Midbrain (tissue), 1 donor: ENCODE results near the gene RTN3.
A peak's percentile ranks its signal among the peaks of the same experiment; 100 is the strongest.
"Not testable (repeated sequence)": the region's sequence is repeated elsewhere in the genome, so short reads cannot be mapped to it uniquely, and the experiment has no call there.

Experiments
- DNase-seq: peaks from one replicate; lab custom pipeline; 2025; lab: John Stamatoyannopoulos, UW

Gene RTN3

DNA sequence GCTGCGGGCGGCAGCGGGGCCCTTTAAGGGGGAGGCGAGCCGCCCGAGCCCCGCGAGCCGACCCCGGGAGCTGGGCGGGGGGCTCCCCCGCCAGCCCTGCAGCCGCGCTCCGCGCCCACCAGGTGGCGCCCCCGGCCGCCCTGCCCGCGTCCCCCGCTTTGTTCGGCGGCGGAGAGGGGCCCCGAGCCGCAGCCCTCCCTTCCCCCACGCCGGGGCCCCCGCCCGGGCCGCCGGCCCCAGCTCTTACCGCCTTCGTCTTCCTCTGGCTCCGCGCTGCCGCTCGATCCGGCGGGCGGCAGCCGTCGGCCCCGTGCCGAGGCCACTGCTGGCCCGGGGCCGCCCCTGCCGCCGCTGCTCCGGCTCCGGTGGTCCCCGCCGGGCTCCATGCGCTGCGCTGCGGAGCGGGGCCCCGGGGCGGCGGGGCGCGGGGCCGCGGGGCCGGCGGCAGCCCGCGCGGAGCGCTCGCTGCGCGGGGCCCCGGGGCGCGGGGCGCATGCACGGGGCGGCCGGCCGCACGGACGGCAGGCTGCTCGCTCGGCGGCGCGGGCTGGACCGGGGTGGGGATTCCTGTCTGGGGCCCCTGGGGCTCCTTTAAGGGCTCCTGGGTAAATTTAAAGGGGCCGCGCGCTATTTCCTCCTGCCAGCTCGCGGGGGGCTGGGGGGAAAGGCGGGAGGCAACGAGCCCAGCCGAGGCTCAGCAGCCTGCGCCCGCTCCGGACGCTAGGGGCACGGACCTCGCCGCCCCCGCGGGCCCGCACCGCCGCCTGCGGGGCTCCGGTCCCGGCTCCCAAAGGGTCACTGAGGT, 87.1 kb downstream of the RTN3 start, which contains the start of gene ZFTA:
Gene ZFTA, minus strand, starts transcription at position 539 of the 805 bp plus-strand sequence. Its CDS starts 153 bp downstream, at position 386.
- DNase-seq = peak; percentile 43

DNA sequence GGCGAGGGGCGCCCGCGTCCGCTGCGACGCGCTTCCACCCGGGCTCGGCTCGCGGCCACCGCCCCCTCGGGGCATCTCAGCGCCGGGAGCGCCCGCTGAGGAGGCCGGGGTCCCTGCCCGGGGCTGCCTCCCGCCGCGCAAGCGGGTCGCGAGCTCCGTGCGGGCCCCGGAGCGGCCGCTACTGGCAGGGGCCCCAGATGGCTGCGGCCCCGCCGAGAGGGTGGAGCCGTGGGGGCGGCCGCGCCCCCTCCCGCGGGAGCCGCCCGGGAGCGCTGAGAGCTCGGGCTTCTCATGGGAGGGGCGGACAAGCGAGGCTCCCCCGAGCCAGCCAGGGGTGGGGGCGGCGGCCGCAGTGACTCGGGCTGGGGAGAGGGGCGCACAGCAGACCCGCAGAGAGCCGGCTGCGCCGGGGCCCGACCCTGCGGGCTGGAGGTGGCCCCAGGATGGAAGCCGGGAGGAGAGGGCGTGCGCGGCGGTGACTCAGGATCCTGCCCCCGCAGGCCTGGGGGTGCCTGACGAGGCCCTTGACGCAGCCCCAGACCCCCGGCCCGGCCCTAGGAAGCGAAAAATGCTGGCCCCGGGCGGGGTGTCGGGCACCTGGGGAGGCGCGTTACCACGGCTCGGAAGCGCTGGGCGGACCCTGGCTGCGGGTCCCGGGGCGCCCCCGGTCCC, 87.9 kb downstream of the RTN3 start:
- DNase-seq = no peak

DNA sequence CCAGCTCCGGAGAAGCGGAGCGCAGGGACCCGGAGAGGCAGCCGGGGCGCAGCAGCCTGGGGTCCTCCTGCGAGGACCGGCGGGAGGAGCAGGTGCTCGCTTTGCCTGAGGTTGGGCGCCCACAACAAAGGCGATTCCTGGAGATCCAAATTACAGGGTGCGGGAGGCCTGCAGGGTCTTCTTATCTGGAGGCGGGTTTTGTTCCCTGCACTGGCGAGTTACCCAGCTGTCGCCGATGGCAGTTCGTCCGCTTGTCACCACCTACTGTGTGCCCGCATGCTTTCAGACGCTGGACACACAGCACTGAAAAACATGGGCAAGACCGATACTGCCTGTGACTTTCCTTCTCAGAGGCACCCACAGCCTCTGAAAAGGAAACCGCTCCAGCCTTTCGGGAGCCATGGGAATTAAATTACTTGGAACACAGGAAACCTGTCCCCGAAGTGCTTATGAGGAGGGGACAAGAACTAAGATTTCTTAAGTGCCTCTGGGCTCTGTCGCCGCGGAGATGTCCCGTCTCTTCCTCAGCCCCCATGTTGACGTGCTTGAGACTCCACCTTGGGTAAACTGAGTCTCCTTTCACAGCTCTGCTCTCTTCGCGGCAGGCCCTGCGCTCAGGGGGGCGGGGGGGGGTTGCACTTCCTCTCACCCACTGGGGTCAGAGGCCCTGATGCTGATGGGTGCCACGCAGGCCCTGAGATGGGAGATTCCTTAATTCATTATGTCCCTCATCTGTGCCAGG, 88.6 kb downstream of the RTN3 start:
- no peak for DNase-seq

DNA sequence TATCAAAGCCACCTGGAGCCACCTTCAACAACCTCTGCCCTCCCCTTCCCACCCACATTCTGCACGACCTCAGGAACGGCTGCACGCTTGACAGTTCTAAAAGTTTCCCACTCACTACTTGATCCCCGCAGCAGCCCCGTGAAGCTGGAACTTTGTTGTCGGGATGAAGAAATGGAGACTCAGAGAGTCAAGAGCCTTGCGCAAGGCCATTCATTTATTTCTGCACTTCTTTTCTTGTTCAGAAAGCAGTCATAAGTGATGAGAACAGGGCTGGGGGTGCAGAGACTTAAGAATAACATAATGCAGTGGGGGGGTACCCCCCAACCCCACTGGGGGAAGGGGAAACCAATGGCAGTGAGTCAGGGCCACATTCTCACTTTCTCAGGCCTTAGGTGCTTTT, 89.5 kb downstream of the RTN3 start:
- no peak for DNase-seq

DNA sequence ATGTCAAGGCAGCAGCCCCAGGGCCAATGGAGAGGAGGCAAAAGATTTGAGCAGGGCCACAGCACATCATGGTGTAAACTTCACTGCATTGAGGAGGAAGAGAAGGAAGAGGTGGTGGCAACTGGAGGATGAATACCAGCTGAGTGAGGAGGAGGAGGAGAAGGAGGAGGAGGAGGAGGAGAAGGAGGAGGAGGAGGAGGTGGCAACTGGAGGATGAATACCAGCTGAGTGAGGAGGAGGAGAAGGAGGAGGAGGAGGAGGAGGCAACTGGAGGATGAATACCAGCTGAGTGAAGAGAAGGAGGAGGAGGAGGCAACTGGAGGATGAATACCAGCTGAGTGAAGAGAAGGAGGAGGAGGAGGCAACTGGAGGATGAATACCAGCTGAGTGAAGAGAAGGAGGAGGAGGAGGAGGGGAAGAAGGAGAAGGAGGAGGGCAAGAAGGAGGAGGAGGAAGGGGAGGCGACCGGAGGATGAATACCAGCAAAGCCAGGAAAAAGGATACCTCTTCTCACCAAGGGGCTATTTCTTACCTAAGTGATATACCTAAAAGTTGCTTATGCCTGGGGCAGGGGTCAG, 90.5 kb downstream of the RTN3 start:
- not testable (repeated sequence) for DNase-seq

GRCh38 chr11:63775191-63775590, 93.9 kb downstream of the RTN3 start:
- no peak for DNase-seq

- DNase-seq = no peak
These were observed 97.7 kb downstream of the RTN3 start for GRCh38 chr11:63779039-63779438.

DNA sequence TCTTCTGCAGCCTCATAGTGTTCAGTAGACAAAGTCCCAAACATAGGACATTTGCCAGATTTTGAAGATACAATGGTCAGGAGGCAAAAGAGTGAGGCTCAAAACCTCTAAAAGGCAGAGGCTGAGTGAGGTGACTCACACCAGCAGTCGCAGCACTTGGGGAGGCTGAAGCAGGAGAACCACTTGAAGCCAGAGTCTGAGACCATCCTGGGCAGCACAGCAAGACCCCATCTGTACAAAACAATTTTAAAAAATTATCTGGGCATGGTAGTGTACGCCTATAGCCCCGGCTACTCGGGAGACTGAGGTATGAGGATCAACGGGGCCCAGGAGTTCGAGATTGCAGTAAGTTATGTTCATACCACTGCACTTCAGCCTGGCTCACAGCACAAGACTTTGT, 101.4 kb downstream of the RTN3 start:
- no peak for DNase-seq

DNA sequence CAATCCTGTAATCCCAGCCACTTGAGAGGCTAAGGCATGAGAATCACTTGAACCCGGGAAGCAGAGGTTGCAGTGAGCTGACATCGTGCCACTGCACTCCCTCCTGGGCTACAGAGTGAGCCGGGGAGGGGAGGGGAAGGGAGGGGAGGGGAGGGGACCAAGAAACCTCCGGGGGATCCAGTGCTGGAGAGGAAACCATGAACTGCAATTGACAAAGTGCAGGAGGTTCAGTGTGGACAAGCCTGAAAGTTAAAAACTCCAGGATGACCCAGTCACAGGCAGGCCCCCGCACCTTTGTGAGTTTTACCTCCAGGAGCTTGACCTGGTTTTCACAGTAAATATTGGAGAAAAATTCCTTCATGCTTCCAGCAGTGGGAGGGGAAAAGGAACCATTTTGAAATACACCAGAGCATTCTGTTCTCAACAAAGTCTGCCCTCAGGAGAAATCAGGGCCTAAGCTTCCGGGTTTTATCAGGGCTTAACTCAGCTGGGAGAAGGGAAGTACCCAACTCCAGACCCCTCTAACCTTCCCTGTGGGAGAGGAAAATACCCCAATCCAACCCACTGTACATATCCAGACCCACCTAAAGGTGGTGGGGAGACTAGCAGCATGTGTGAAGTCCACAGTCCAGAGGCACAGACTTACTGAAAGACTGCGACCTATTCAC, 102.8 kb downstream of the RTN3 start:
- DNase-seq = no peak

- no peak for DNase-seq
These were observed 104.5 kb downstream of the RTN3 start for GRCh38 chr11:63785823-63786222.

- DNase-seq = no peak
These were observed 110.3 kb downstream of the RTN3 start for GRCh38 chr11:63791495-63792167.

GRCh38 chr11:63793161-63793560, 111.9 kb downstream of the RTN3 start:
- no peak for DNase-seq

DNA sequence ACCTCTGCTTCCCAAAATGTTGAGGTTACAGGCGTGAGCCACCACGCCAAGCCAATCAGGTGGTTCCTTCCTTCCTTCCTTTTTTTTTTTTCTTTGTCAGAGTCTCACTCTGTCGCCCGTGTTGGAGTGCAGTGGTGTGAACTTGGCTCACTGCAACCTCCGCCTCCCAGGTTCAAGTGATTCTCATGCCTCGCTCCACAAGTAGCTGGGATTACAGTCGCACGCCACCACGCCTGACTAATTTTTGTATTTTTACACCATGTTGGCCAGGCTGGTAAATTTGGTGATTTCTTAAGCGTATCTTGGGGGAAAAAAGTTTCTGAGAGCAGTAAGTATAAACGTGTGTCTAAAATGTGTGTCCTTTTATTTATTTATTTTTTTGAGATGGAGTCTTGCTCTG, 113.8 kb downstream of the RTN3 start:
- no peak for DNase-seq

DNA sequence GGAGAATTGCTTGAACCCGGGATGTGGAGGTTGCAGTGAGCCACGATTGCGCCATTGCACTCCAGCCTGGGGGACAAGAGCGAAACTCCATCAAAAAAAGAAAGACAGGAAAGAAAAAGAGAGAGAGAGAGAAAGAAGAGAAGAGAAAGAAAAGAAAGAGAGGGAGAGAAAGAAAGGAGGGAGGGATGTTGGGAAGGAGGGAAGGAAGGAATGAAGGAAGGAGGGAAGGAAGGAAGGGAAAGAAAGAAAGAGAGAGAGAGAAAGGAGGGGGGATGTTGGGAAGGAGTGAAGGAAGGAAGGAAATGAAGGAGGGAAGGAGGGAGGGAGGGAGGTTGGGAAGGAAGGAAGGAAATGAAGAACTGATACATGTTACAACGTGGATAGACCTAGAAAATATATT, 119.6 kb downstream of the RTN3 start:
- DNase-seq = no peak

GRCh38 chr11:63802637-63803414, 121.5 kb downstream of the RTN3 start:
- DNase-seq = no peak

GRCh38 chr11:63804259-63804658, 123.0 kb downstream of the RTN3 start:
- DNase-seq = no peak

DNA sequence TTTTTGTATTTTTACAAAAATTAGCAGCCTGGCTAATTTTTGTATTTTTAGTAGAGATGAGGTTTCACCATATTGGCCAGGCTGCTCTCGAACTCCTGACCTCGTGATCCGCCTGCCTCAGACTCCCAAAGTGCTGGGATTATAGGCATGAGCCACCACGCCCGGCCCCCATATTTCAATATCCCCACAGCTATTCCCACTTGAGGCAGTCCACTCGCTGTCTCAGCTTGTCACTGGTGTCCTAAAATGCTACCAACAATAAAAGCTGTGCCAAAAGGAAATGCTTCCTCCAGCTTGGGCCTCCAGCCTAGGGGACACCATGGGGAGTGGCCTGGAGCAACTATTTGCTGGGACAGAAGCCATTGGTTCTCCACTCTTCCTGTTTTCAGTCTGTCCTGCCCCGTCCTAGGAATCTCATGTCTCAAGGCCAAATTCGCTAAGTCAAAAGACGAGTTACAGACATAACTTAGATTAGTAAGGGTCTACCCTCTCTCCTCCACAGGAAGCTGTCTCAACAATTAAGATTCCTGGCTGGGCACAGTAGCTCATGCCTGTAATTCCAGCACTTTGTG, 124.6 kb downstream of the RTN3 start:
- no peak for DNase-seq
